ENCODE data around the gene DEFB131A.
"Not testable (repeated sequence)": the region's sequence is repeated elsewhere in the genome, so short reads cannot be mapped to it uniquely, and the experiment has no call there.

DEFB131A gene

GRCh38 chr4:9444114-9444513 lies at the start of gene DEFB131A:
DEFB131A (plus strand) TSS chr4:9444414; CDS start chr4:9444534, 120 bp downstream.
- not testable (repeated sequence) for DNase-seq (ENCODE audit: low spot score)

DNA sequence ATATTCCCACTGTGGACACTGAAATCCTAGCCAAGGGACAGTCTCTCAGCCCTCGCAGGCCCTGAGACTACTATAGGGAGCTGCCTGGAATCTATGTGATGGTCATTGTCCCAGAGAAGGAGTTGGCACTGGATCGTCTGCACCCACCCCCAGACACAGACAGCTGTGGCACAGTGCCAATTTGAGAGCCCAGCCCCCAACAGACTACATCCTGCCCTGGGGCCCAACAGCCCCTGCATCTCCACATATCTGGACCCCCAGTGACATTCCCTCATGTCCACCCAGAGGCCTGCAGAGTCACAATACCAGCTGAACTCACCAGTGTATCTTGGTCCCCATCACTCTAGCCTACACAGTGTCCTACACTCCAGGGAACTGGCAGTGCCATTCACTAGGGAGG lies 38.4 kb upstream of the DEFB131A start:
- DNase-seq (ENCODE audit: low spot score): not testable (repeated sequence)

- not testable (repeated sequence) for DNase-seq (ENCODE audit: low spot score)
Observed at GRCh38 chr4:9406491-9406890, 37.7 kb upstream of the DEFB131A start.

DNA sequence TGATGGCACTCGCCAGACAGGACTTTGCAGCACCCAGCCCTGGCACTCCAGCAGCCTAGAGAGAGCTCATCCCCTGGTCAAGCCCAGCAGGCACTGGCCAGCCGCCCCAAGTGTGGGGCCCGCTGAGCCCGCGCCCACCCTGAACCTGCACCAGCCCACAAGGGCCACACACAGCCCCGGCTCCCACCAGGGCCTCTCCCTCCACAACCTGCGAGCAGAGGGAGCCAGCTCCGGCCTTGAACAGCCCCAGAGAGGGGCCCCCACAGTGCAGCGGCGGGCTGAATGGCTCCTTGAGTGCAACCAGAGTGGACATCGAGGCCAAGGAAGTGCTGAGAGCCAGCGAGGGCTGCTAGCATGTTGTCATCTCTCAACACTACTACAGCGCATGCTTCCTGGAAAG lies 34.4 kb upstream of the DEFB131A start:
- no peak for DNase-seq (ENCODE audit: low spot score)

- not testable (repeated sequence) for DNase-seq (ENCODE audit: low spot score)
Observed at GRCh38 chr4:9421884-9422455, 22.2 kb upstream of the DEFB131A start.

DNA sequence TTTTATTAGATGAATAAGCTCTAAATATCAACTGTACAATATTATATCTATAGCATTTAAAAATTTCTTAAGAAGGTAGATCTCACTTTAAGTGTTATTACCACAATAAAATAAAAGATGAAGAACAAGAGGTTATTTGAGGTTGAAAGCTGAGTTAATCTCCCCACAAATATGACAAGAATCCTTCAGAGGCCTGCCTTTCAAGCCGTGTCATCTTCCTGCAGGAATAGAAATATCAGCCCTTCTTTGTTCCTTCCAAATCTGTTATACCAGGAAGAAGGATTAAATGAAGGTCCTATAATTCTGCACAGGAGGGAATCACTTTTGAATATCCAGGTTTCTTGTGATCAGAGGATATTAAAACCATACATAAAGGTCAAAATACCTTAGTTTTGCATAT lies 18.3 kb upstream of the DEFB131A start:
- DNase-seq (ENCODE audit: low spot score): not testable (repeated sequence)

- DNase-seq (ENCODE audit: low spot score): peak; percentile 5
Observed at GRCh38 chr4:9430061-9430460, 14.2 kb upstream of the DEFB131A start.

DNA sequence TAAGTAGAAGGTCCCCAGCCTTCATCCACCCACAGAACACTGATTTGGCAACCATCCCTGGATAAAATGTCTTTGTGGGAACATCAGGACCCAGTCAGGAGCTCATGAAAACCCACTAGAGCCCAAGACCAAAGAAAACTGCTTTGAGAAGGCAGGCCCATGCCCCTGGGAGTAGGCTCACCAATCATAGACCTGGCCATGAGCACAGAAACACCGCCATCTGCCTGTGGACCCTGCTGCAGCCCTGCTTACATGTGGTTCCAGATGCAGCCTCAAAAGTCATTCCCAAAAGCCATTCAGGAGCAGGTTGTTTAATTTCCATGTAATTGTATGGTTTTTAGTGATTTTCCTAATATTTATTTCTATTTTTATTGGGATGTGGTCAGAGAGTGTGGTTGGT lies 10.9 kb upstream of the DEFB131A start:
- not testable (repeated sequence) for DNase-seq (ENCODE audit: low spot score)

GRCh38 chr4:9436728-9437127 lies 7.5 kb upstream of the DEFB131A start:
- DNase-seq (ENCODE audit: low spot score): not testable (repeated sequence)

DNA sequence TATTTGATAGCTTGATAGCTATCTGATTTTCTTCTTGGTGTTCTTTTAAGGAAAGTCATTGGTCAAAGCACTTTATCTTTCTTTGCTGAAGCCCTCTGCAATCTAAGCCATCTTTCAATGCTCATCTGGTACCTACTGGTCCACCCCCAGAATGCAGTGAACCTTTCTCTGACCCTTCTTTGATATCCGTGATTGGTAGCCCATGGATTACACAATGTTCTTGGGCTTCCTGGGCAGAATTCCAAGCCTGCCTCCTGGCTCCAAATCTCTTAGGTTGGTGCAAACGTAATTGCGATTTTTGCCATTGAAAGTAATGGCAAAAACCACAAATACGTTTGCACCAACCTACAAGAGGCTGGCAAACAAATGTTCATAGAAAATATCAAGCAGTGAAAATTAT lies 1.9 kb upstream of the DEFB131A start:
- DNase-seq (ENCODE audit: low spot score): not testable (repeated sequence)

GRCh38 chr4:9444681-9445080 lies 467 bp downstream of the DEFB131A start:
- DNase-seq (ENCODE audit: low spot score): not testable (repeated sequence)

DNA sequence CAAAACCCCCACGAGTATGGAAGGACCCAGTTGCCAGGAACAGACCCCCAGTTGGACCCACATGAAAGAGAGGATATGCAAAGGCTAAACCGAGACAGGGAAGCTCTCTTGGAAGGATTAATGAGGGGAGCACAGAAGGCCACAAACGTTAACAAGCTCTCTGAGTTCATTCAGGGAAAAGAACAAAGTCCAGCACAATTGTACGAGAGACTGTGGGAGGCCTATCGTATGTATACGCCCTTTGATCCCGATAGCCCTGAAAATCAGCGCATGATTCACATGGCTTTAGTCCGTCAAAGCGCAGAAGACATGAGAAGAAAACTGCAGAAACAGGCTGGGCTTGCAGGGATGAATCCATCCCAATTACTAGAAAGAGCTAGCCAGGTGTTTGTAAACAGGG lies 8.0 kb downstream of the DEFB131A start:
- not testable (repeated sequence) for DNase-seq (ENCODE audit: low spot score)

DNA sequence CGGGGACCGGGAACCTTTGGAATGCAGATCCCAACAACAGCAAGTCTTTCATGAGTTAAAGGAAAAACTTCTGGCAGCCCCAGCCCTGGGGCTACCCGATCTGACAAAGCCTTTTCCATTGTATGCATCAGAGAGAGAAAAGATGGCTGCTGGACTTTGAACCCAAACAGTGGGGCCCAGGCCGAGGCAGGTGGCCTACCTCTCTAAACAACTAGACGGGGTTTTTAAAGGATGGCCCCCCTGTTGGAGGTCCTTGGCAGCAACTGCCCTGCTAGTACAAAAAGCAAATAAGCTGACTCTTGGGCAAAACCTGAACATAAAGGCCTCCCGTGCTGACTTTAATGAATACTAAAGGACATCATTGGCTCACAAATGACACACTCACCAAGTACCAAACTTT lies 10.1 kb downstream of the DEFB131A start:
- DNase-seq (ENCODE audit: low spot score): not testable (repeated sequence)

DNA sequence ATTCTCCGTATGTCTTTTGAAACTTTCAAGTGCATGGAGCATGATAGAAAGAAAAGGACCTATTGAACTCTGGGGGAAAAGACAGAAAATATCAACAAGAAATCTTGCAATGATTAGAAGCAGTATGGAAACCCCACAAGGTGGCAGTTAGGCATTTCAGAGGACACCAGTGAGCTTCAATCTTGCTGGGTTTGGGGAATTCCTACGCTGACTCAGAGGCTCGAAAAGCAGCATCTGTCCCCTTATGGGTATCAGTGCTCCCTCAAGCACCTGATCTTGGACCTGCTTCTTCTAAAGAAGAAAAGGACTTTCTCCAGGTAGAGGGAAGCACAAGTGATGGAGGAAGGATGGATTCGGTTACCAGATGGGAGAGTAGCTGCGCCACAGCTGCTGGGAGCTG lies 10.8 kb downstream of the DEFB131A start:
- not testable (repeated sequence) for DNase-seq (ENCODE audit: low spot score)

DNA sequence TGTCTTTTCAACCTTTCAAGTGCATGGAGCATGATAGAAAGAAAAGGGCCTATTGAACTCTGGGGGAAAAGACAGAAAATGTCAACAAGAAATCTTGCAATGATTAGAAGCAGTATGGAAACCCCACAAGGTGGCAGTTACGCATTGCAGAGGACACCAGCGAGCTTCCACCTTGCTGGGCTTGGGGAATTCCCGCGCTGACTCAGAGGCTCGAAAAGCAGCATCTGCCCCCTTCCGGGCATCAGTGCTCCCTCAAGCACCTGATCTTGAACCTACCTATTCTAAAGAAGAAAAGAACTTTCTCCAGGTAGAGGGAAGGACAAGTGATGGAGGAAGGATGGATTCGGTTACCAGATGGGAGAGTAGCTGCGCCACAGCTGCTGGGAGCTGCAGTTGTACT lies 35.3 kb downstream of the DEFB131A start:
- not testable (repeated sequence) for DNase-seq (ENCODE audit: low spot score)

GRCh38 chr4:9480066-9480465 lies 35.9 kb downstream of the DEFB131A start:
- DNase-seq (ENCODE audit: low spot score): not testable (repeated sequence)

- DNase-seq (ENCODE audit: low spot score): not testable (repeated sequence)
Observed at GRCh38 chr4:9482871-9483270, 38.7 kb downstream of the DEFB131A start.

- DNase-seq (ENCODE audit: low spot score): not testable (repeated sequence)
Observed at GRCh38 chr4:9483682-9484081, 39.5 kb downstream of the DEFB131A start.

- not testable (repeated sequence) for DNase-seq (ENCODE audit: low spot score)
Observed at GRCh38 chr4:9486880-9487279, 42.7 kb downstream of the DEFB131A start.

DNA sequence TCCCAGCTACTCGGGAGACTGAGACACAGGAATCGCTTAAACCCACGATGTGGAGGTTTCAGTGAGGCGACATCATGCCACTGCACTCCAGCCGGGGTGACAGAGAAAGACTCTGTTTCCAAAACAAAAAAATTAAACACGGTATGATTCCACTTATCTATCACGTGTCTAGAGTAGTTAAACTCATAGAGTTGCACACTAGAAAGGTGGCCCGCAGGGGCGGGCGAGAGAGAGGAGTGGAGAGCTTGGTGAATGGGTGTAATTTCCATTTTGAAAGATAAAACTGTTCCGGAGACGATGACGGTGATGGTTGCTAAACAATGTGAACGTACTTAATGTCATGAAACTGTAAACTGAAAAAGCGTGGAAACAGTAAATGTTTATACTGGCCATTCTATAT lies 44.6 kb downstream of the DEFB131A start:
- DNase-seq (ENCODE audit: low spot score): not testable (repeated sequence)

- not testable (repeated sequence) for DNase-seq (ENCODE audit: low spot score)
Observed at GRCh38 chr4:9490496-9490895, 46.3 kb downstream of the DEFB131A start.

- DNase-seq (ENCODE audit: low spot score): not testable (repeated sequence)
Observed at GRCh38 chr4:9490986-9491385, 46.8 kb downstream of the DEFB131A start.

DNA sequence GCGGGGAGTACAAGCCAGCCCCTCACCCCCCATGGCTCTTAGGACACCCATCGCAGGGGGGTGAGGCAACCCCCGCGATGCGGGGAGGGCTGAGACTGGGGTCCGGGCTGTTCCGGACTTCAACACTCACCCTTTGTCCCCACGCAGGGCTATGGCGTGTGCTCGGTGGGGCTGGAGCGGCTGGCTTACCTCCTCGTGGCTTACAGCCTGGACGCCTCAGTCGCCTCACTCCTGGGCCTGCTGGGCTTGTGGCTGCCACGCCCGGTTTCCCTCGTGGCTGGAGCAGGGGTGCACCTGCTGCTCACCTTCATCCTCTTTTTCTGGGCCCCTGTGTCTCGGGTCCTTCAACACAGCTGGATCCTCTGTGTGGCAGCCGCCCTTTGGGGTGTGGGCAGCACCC lies 49.4 kb downstream of the DEFB131A start:
- not testable (repeated sequence) for DNase-seq (ENCODE audit: low spot score)

All from iPS-NIHi11 (cell line).